Natural killer cell (primary cell): ENCODE results near the gene KAT2B. TPM values are rescaled to one million over a fixed set of nuclear protein-coding genes. Genes with fewer than 3 reads are reported as not detected.
A peak's percentile ranks its signal among the peaks of the same experiment; 100 is the strongest.

Source experiments
- ATAC-seq, 3 donors: fragments of 150-1000 bp in 2 of 3; fragments of 200-7000 bp in 1 of 3; cut with Tn5 transposase; 1 replicate in 1 of 3; 2 replicates in 2 of 3; pipeline ENCODE4 v1.10.0; 2021; ENCODE audit warnings: mild to moderate bottlenecking in 2 of 3, moderate library complexity in 2 of 3
- DNase-seq, 2 donors: peaks; one replicate each; pipeline versions ENCODE4 v3.0.0 to v3.0.0-alpha.2; 2013 to 2021; ENCODE audit warnings: mixed read lengths in 1 of 2
- H3K27ac ChIP-seq: one replicate; pipeline ENCODE4 v1.5.1; 2013; ENCODE audit warnings: mild to moderate bottlenecking, low read length
- H3K27me3 ChIP-seq: one replicate; pipeline ENCODE4 v1.6.1; 2013; ENCODE audit warnings: low read length; ENCODE audit not compliant: control insufficient read depth, insufficient read depth
- H3K36me3 ChIP-seq: one replicate; pipeline ENCODE4 v1.6.1; 2013; ENCODE audit warnings: low read length; ENCODE audit not compliant: control insufficient read depth, insufficient read depth
- H3K4me1 ChIP-seq: one replicate; pipeline ENCODE4 v1.6.1; 2013; ENCODE audit warnings: low read length; ENCODE audit not compliant: control insufficient read depth, insufficient read depth
- H3K4me3 ChIP-seq: one replicate; pipeline ENCODE4 v1.5.1; 2013; ENCODE audit warnings: low read length
- H3K9me3 ChIP-seq: one replicate; pipeline ENCODE4 v1.6.1; 2013; ENCODE audit warnings: low read length; ENCODE audit not compliant: control insufficient read depth, insufficient read depth
- H3K27ac Mint-ChIP-seq, 2 donors: one replicate each; pipeline ENCODE4 v1.8.0; 2022; ENCODE audit warnings: mild to moderate bottlenecking in 2 of 2, mixed read lengths in 2 of 2, moderate library complexity in 1 of 2
- H3K27me3 Mint-ChIP-seq, 2 donors: one replicate each; pipeline ENCODE4 v1.8.0; 2022; ENCODE audit warnings: low read depth in 2 of 2, mixed read lengths in 2 of 2
- H3K36me3 Mint-ChIP-seq: one replicate; pipeline ENCODE4 v1.8.0; 2022; ENCODE audit warnings: mixed read lengths
- H3K4me1 Mint-ChIP-seq, 2 donors: one replicate each; pipeline ENCODE4 v1.8.0; 2022; ENCODE audit warnings: mixed read lengths in 2 of 2
- H3K4me3 Mint-ChIP-seq: one replicate; pipeline ENCODE4 v1.8.0; 2022; ENCODE audit warnings: mild to moderate bottlenecking, moderate library complexity, mixed read lengths
- H3K9me3 Mint-ChIP-seq, 2 donors: one replicate each; pipeline ENCODE4 v1.8.0; 2022; ENCODE audit warnings: mixed read lengths in 2 of 2
- CTCF ChIP-seq: fragments of 200-600 bp; IDR thresholded peaks from one replicate; pipeline ENCODE4 v1.8.0; 2022; ENCODE audit warnings: antibody characterized with exemption
- WGBS: methylation state at CpG from one replicate; pipeline ENCODE4 v1.1.7; 2013; ENCODE audit warnings: missing lambda C conversion rate; ENCODE audit not compliant: insufficient coverage; 5-methylcytosine and 5-hydroxymethylcytosine counted together
- intact Hi-C: fragments of 100-400 bp; cut with micrococcal nuclease; formaldehyde crosslinking; loops from one replicate; pipeline ENCODE4 v1.14.2; 2022
- total RNA-seq, 4 donors: library from RNA; stranded (reverse); fragments of 120-200 nt in 1 of 4; gene quantifications; one replicate each; pipeline versions ENCODE4 v1.2.3 to v1.2.4, GENCODE V29; 2013 to 2022

The KAT2B gene
- total RNA-seq, 3 donors from 2014 or later (not counting 1 experiment from before 2014, with no cell fraction given), result 132 to 156 (median 146) TPM

- Mint-ChIP-seq H3K36me3 (no peaks in the 10 kb centered on the region), H3K4me3 (peak overlapping the region; percentile 78), H3K27me3 (no peaks in the 10 kb centered on the region), H3K27ac (peak overlapping the region; percentile 90), H3K9me3 (no peaks in the 10 kb centered on the region), H3K4me1 (peaks cover 69 to 75% of the 10 kb centered on the region in 2 donors)
- H3K4me1 ChIP-seq, result peaks cover 48% of the 10 kb centered on the region
- intact Hi-C loops, result loop anchor here (2.0 to 5.0 kb wide), 3 partner anchors 36 to 157 kb away; partner anchors contain the start of gene RAB5A
- H3K4me3 ChIP-seq, result no peak overlapping the region
- no peaks in the 10 kb centered on the region for H3K27me3 ChIP-seq
- WGBS, result 100% methylated on average over 1 of the region's 1 CpG
- peak in 2 of 3 donors; percentile 5 to 16 for ATAC-seq
- peak overlapping the region; percentile 69 for H3K27ac ChIP-seq
- peak in 1 of 2 donors; percentile 19 for DNase-seq
- no peak for TF ChIP-seq CTCF
- H3K36me3 ChIP-seq, result peaks cover 8% of the 10 kb centered on the region
- H3K9me3 ChIP-seq, result no peaks in the 10 kb centered on the region
These were observed 63.5 kb downstream of the KAT2B start for GRCh38 chr3:20103731-20104130.

GRCh38 chr3:20104167-20104661 lies 64.0 kb downstream of the KAT2B start:
- peak; percentile 76 to 85 (median 78) for ATAC-seq
- Mint-ChIP-seq H3K9me3 (no peaks in the 10 kb centered on the region), H3K4me3 (peak overlapping the region; percentile 78), H3K4me1 (peaks cover 69 to 75% of the 10 kb centered on the region in 2 donors), H3K27me3 (no peaks in the 10 kb centered on the region), H3K27ac (peak overlapping the region; percentile 90), H3K36me3 (no peaks in the 10 kb centered on the region)
- Histone ChIP-seq H3K9me3 (no peaks in the 10 kb centered on the region), H3K27me3 (no peaks in the 10 kb centered on the region), H3K4me3 (peak overlapping the region; percentile 10), H3K4me1 (peaks cover 49% of the 10 kb centered on the region), H3K27ac (peak overlapping the region; percentile 69), H3K36me3 (peaks cover 8% of the 10 kb centered on the region)
- no peak for TF ChIP-seq CTCF
- 0% methylated on average over 1 of the region's 5 CpGs for WGBS
- peak; percentile 23 to 79 for DNase-seq
- intact Hi-C loops, result loop anchor here (2.0 to 5.0 kb wide), 3 partner anchors 37 to 157 kb away; partner anchors contain the start of gene RAB5A

GRCh38 chr3:20105513-20106280 lies 65.5 kb downstream of the KAT2B start:
- peak in 1 of 3 donors; percentile 19 for ATAC-seq
- peaks cover 50% of the 10 kb centered on the region for H3K4me1 ChIP-seq
- intact Hi-C loops, result loop anchor here (2.0 kb wide), 2 partner anchors 63 to 159 kb away; partner anchors contain the start of gene RAB5A
- H3K4me3 ChIP-seq, result no peak overlapping the region
- peak overlapping the region; percentile 90 for H3K27ac Mint-ChIP-seq
- peak overlapping the region; percentile 78 for H3K4me3 Mint-ChIP-seq
- 75% methylated on average over 5 of the region's 7 CpGs for WGBS
- TF ChIP-seq CTCF, result no peak
- DNase-seq, result no peak
- peaks cover 61 to 70% of the 10 kb centered on the region in 2 donors for H3K4me1 Mint-ChIP-seq
- H3K27me3 ChIP-seq, result no peaks in the 10 kb centered on the region
- no peaks in the 10 kb centered on the region for H3K9me3 ChIP-seq
- H3K27ac ChIP-seq, result peak overlapping the region; percentile 16
- no peaks in the 10 kb centered on the region for H3K36me3 Mint-ChIP-seq
- H3K36me3 ChIP-seq, result peaks cover 11% of the 10 kb centered on the region
- H3K27me3 Mint-ChIP-seq, result no peaks in the 10 kb centered on the region
- H3K9me3 Mint-ChIP-seq, result no peaks in the 10 kb centered on the region
